Small intestine (tissue), 7 donors: ENCODE results near the gene IFT122. TPM values are rescaled to one million over a fixed set of nuclear protein-coding genes. Genes with fewer than 3 reads are reported as not detected.
A peak's percentile ranks its signal among the peaks of the same experiment; 100 is the strongest.

ENCODE experiments used
- DNase-seq, 2 donors: peaks; one replicate each; pipeline versions ENCODE4 v3.0.0 to v3.0.0-alpha.2; 2013
- FAIRE-seq: peaks from 2 replicates; lab custom pipeline; 2012; peaks lifted over from hg19 to GRCh38; lab: Jason Lieb, UNC
- H3K27ac ChIP-seq, 3 donors: one replicate each; pipeline ENCODE4 v1.5.1; 2013; ENCODE audit warnings: low read length in 2 of 3, mild to moderate bottlenecking in 2 of 3, control low read depth in 1 of 3, inconsistent platforms in 1 of 3, low read depth in 1 of 3, moderate library complexity in 1 of 3
- H3K27me3 ChIP-seq, 3 donors: one replicate each; pipeline ENCODE4 v1.6.1; 2013; ENCODE audit warnings: low read length in 3 of 3, inconsistent platforms in 1 of 3; ENCODE audit not compliant: control insufficient read depth in 3 of 3, insufficient read depth in 3 of 3
- H3K36me3 ChIP-seq, 3 donors: one replicate each; pipeline ENCODE4 v1.6.1; 2013; ENCODE audit warnings: low read length in 3 of 3, inconsistent platforms in 1 of 3, low read depth in 1 of 3, mild to moderate bottlenecking in 1 of 3, moderate library complexity in 1 of 3; ENCODE audit not compliant: control insufficient read depth in 3 of 3, insufficient read depth in 2 of 3
- H3K4me1 ChIP-seq, 3 donors: one replicate each; pipeline ENCODE4 v1.6.1; 2013; ENCODE audit warnings: low read length in 2 of 3, inconsistent platforms in 1 of 3, low read depth in 1 of 3, mild to moderate bottlenecking in 1 of 3, moderate library complexity in 1 of 3; ENCODE audit not compliant: control insufficient read depth in 3 of 3, insufficient read depth in 2 of 3
- H3K4me3 ChIP-seq, 3 donors: one replicate each; pipeline ENCODE4 v1.5.1; 2013; ENCODE audit warnings: low read length in 3 of 3, control low read depth in 1 of 3, inconsistent platforms in 1 of 3, low read depth in 1 of 3, mild to moderate bottlenecking in 1 of 3, moderate library complexity in 1 of 3
- H3K9me3 ChIP-seq, 2 donors: one replicate each; pipeline ENCODE4 v1.6.1; 2013; ENCODE audit warnings: low read depth in 1 of 2, low read length in 1 of 2; ENCODE audit not compliant: control insufficient read depth in 2 of 2, insufficient read depth in 1 of 2
- WGBS, 3 donors: extraction: QIAGEN DNeasy Blood & Tissue Kit; methylation state at CpG; one replicate each; pipeline ENCODE4 v1.1.7; 2013; 5-methylcytosine and 5-hydroxymethylcytosine counted together
- polyA plus RNA-seq, 4 donors: library from polyadenylated mRNA; stranded (reverse) in 3 of 4; unstranded in 1 of 4; fragments of 200-250 nt in 3 of 4; fragments of 120-200 nt in 1 of 4; gene quantifications; one replicate each; pipeline versions ENCODE4 v1.2.1 to v1.2.3, GENCODE V29; 2013
- donor health status: healthy with polysubstance abuse.
- donor health status: control.
- donor health status: control.
- donor health status: Bipolar disorder and iron deficiency.
- donor health status: healthy.

The IFT122 gene
- polyA plus RNA-seq, 4 donors, result 5.1 to 31.9 (median 9.1) TPM

DNA sequence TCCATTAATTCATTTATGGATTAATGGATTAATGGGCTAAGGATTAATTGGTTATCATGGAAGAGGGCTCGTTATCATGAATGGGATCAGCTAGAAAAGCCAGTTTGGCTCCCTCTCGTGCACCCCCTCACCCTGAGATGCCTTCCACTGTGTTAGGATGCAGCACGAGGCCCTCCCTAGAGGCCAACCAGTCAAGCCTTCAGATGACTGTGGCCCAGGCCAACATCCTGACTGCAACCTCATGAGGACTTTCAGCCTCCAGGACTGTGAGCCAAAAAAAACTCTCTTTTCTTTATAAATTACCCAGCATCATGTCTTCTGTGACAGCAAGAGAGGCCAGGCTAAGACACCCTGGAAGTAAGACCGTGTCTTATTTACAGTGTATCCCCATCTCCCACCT lies 20.5 kb upstream of the IFT122 start:
- Histone ChIP-seq H3K4me3 (no peak overlapping the region), H3K36me3 (no peaks in the 10 kb centered on the region), H3K9me3 (no peaks in the 10 kb centered on the region), H3K4me1 (peaks cover 0 to 4% (median 0%) of the 10 kb centered on the region in 3 donors), H3K27ac (no peak overlapping the region), H3K27me3 (no peaks in the 10 kb centered on the region)
- DNase-seq (no peak), FAIRE-seq (no peak)
- WGBS, 3 donors, result 79 to 87% (median 86%) methylated on average over 4 of the region's 4 CpGs

DNA sequence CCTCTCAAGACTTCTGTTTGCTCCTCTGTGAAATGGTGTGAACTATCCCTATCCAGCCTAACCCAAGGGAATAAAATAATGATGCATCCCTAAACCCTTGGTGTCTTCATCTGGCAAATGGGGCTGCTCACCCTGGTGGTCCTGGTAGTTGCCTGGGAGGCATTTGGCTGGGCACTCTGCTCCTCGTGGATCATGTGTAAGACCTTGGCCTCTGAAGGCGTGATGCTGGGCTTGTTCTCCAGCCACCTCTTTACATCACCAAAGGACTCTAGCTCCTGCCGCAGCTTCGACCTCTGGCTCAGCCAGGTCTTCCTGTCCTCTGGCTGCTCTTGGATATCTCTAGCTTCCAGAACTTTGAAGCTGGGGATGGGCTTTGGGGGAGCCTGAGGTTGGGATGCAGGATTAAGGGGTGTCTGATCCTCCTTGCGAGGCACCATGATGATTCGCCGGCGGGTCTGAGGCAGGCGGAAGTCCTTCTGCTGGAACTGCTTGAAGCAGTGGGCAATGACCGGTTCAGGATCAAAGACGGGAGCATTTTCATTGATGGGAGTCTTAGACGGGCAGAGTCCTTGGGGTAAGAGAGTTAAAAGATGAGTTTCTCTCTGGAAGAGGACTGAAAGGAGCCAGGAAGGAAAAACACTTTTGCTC lies 18.7 kb upstream of the IFT122 start:
- WGBS, 3 donors, result 93 to 94% (median 93%) methylated on average over 12 of the region's 12 CpGs
- Histone ChIP-seq H3K9me3 (no peaks in the 10 kb centered on the region), H3K36me3 (no peaks in the 10 kb centered on the region), H3K4me3 (no peak overlapping the region), H3K27ac (no peak overlapping the region), H3K27me3 (no peaks in the 10 kb centered on the region), H3K4me1 (no peaks in the 10 kb centered on the region)
- FAIRE-seq, result no peak
- no peak for DNase-seq

DNA sequence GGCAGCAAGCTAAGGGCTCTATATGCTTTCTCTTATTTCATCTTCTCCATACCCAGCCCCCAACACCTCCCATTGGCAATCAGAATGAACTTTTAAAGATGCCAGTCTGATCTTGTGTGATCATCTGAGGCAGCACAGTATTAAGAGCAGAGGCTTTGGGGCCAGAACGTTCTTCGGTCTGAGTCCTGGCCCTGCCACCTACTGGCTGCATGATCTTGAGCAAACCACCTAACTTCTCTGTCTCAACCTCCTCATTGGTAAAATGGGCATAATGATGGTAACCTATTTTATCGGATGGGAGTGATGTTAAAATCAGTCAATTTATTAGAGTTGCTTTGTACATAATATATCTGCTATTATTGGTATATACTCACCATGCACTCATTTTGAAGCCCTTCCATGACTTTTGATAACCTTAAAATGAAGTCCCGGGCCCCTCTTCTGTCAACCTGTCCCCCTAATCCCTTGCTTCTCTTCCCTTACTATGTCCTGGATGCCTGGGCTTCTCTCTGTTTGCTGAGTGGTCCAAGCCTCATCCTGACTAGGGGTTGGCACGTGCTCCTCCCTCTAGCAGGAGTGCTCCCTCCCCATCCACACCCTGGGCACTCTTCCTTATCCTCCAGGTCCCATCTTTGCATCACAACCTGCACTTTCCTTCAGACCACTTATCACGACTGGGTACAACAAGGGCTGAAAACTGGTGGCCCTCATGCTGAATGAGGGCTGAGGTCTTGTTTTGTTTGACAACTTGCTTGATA lies 17.9 kb upstream of the IFT122 start:
- no peak overlapping the region for H3K4me3 ChIP-seq
- WGBS, 3 donors, result 80 to 82% (median 81%) methylated on average over 6 of the region's 6 CpGs
- DNase-seq (no peak), FAIRE-seq (no peak)
- H3K27ac ChIP-seq, result no peak overlapping the region
- H3K9me3 ChIP-seq, result no peaks in the 10 kb centered on the region
- H3K4me1 ChIP-seq, result no peaks in the 10 kb centered on the region
- no peaks in the 10 kb centered on the region for H3K27me3 ChIP-seq
- no peaks in the 10 kb centered on the region for H3K36me3 ChIP-seq

DNA sequence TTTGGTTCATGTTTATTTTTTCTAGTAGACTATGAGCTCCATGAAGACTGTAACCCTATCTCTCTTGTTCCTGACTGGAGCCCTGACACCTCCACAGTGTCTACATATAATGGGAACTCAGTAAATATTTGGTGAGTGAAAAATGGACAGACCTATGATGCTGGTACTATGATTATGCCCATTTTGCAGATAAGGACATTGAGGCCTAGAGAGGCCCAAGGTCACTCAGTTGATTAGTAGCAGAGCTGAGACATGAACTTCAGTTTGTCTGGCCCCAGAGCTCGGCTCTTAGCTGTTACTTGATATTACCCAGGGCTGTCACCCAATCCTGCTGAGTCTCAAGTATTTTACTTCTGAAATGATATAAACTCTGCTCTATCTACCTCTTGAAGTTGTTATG lies 17.1 kb upstream of the IFT122 start:
- FAIRE-seq (no peak), DNase-seq (no peak)
- Histone ChIP-seq H3K9me3 (no peaks in the 10 kb centered on the region), H3K27me3 (no peaks in the 10 kb centered on the region), H3K36me3 (no peaks in the 10 kb centered on the region), H3K4me1 (peaks cover 0 to under 1% (median 0%) of the 10 kb centered on the region in 3 donors), H3K4me3 (no peak overlapping the region), H3K27ac (no peak overlapping the region)
- WGBS, 3 donors, result 84 to 98% (median 86%) methylated on average over 1 of the region's 1 CpG

DNA sequence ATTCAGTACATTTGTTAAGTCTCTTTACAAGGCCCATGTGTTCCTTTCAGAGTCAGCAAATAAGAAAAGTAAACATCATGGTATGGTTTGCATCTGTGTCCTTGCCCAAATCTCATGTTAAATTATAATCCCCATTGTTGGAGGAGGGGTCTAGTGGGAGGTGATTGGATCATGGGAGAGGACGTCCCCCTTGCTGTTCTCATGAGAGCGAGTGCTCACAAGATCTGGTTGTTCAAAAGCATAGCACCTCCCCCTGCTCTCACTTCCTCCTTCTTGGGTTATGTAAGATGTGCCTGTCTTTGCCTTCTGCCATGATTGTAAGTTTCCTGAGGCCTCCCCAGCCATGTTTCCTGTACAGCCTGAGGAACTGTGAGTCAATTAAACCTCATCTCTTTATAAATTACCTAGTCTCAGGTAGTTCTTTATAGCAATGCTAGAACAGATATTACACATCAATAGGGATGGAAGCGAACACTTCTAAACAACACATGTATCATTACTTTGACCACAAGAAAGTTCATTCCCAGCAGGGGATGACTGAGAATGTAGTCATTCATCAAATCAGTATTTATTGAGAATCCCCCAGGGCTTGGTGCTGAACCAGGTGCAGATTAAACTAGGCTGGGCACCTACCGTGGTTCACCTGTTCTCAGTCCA lies 15.7 kb upstream of the IFT122 start:
- DNase-seq (no peak), FAIRE-seq (no peak)
- no peaks in the 10 kb centered on the region for H3K9me3 ChIP-seq
- H3K27ac ChIP-seq, result no peak overlapping the region
- H3K36me3 ChIP-seq, result no peaks in the 10 kb centered on the region
- peaks cover 0 to 8% (median 0%) of the 10 kb centered on the region in 3 donors for H3K4me1 ChIP-seq
- no peak overlapping the region for H3K4me3 ChIP-seq
- WGBS, 3 donors, result 67 to 81% (median 73%) methylated on average over 4 of the region's 4 CpGs
- no peaks in the 10 kb centered on the region for H3K27me3 ChIP-seq

DNA sequence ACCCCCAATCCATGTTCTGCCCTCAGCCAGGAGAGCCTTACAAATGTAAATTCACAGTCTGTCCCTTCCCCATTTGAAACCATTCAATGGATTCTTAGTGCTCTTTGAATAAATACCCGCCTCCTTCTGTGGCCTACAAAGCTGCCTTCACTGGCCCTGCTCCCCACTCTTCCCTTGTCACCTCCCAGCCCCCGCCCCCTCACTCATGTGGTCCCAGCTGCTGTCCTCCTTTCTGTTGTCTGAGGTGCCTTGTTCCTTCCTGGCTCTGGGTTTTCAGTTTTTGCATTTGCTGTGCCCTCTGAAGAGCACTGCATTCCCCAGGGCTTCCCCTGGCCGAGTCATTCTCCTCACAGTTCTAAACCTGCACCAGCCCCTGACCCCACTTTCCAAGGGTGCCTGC lies 14.8 kb upstream of the IFT122 start:
- H3K4me1 ChIP-seq, result peaks cover 0 to 8% (median 0%) of the 10 kb centered on the region in 3 donors
- H3K27me3 ChIP-seq, result no peaks in the 10 kb centered on the region
- DNase-seq, result no peak
- H3K9me3 ChIP-seq, result no peaks in the 10 kb centered on the region
- H3K27ac ChIP-seq, result no peak overlapping the region
- FAIRE-seq, result no peak
- H3K4me3 ChIP-seq, result no peak overlapping the region
- 78 to 83% (median 80%) methylated on average over 3 of the region's 3 CpGs for WGBS, 3 donors
- H3K36me3 ChIP-seq, result peaks cover 0 to 4% (median 0%) of the 10 kb centered on the region in 3 donors

DNA sequence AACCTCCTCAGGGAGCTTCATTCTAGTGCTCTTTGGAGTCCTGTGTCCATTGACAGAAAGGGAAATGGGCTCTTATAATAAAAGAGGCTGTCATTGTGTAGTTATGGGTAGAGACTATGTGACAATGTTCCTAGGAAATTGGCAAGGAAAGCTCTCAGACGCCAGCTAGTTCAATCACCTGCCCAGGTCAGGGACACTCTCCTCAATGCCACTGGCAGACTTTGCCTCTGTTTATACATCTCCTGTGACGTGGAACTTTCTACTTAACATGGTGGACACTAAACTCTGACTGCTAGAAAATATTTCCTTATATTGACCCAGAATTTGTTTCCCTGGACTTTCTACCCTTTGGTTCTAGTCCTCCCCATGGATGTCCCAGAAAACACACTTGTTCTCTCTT lies 14.4 kb upstream of the IFT122 start:
- peaks cover 0 to 8% (median 0%) of the 10 kb centered on the region in 3 donors for H3K4me1 ChIP-seq
- DNase-seq (no peak), FAIRE-seq (no peak)
- peaks cover 0 to 4% (median 0%) of the 10 kb centered on the region in 3 donors for H3K36me3 ChIP-seq
- WGBS, 3 donors, result 29 to 64% (median 40%) methylated on average over 2 of the region's 2 CpGs
- H3K4me3 ChIP-seq, result no peak overlapping the region
- H3K27ac ChIP-seq, result no peak overlapping the region
- no peaks in the 10 kb centered on the region for H3K27me3 ChIP-seq
- no peaks in the 10 kb centered on the region for H3K9me3 ChIP-seq

DNA sequence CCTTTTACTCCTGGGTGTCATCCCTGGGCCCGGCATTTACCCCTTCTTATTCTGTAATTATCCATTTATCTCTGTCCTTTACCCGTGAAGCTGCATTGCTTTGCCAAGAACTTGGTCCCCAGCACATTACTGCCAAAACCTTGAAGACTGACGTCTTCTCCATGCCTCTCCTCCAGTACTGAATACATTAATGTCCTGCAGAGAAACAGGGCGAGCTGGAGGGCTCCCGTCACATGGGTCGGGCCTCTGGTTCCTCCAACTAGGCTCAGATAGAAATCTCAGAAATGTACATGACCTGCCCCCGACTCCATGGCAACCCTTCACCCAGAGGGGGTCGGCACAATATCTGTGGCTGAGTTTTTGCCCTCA lies 12.0 kb upstream of the IFT122 start:
- Histone ChIP-seq H3K36me3 (peaks cover 3 to 17% (median 4%) of the 10 kb centered on the region in 3 donors), H3K4me3 (peak overlapping the region in 2 of 3 donors; percentile 8 to 54), H3K27me3 (no peaks in the 10 kb centered on the region), H3K9me3 (no peaks in the 10 kb centered on the region), H3K27ac (no peak overlapping the region), H3K4me1 (peaks cover 0 to 8% (median 0%) of the 10 kb centered on the region in 3 donors)
- no peak for FAIRE-seq
- WGBS, 3 donors, result 7 to 16% (median 10%) methylated on average over 8 of the region's 8 CpGs
- no peak for DNase-seq
